Measurements from ENCODE around the gene SMARCD3. TPM values are rescaled to one million over a fixed set of nuclear protein-coding genes. Genes with fewer than 3 reads are reported as not detected.

The SMARCD3 gene
- total RNA-seq, 1 donor from 2014 or later: 50.7 TPM

GRCh38 chr7:151280388-151281019 lies 32.0 kb upstream of the SMARCD3 start:
- Mint-ChIP-seq H3K27me3 (ENCODE audit: low read depth) (peaks cover 31% of the 10 kb centered on the region), H3K27ac (ENCODE audit: unreplicated experiment) (no peak overlapping the region), H3K4me1 (peaks cover 10% of the 10 kb centered on the region), H3K4me3 (no peak overlapping the region), H3K36me3 (ENCODE audit: low read depth) (no peaks in the 10 kb centered on the region), H3K9me3 (peaks cover 4% of the 10 kb centered on the region)
- no peak for TF ChIP-seq CTCF (conservative IDR thresholded peaks at IDR 0.05)
- DNase-seq (ENCODE audit: low read depth, low spot score): no peak

GRCh38 chr7:151279868-151280267 lies 31.4 kb upstream of the SMARCD3 start:
- Mint-ChIP-seq H3K27me3 (ENCODE audit: low read depth) (peaks cover 26% of the 10 kb centered on the region), H3K27ac (ENCODE audit: unreplicated experiment) (no peak overlapping the region), H3K4me3 (no peak overlapping the region), H3K4me1 (peaks cover 15% of the 10 kb centered on the region), H3K9me3 (peaks cover 4% of the 10 kb centered on the region), H3K36me3 (ENCODE audit: low read depth) (no peaks in the 10 kb centered on the region)
- TF ChIP-seq CTCF (conservative IDR thresholded peaks at IDR 0.05): no peak
- no peak for DNase-seq (ENCODE audit: low read depth, low spot score)

- Mint-ChIP-seq H3K4me1 (peaks cover 18% of the 10 kb centered on the region), H3K4me3 (peak overlapping the region; percentile 42), H3K9me3 (peaks cover 4% of the 10 kb centered on the region), H3K27ac (ENCODE audit: unreplicated experiment) (no peak overlapping the region), H3K27me3 (ENCODE audit: low read depth) (peaks cover 22% of the 10 kb centered on the region), H3K36me3 (ENCODE audit: low read depth) (no peaks in the 10 kb centered on the region)
- TF ChIP-seq CTCF (conservative IDR thresholded peaks at IDR 0.05): no peak
- no peak for DNase-seq (ENCODE audit: low read depth, low spot score)
These were observed 30.5 kb upstream of the SMARCD3 start for GRCh38 chr7:151278949-151279348.

- Mint-ChIP-seq H3K9me3 (no peaks in the 10 kb centered on the region), H3K27me3 (ENCODE audit: low read depth) (peaks cover 15% of the 10 kb centered on the region)
These were observed 29.1 kb upstream of the SMARCD3 start for GRCh38 chr7:151277631-151278030.

GRCh38 chr7:151276666-151277590 lies 28.4 kb upstream of the SMARCD3 start:
- Mint-ChIP-seq H3K9me3 (no peaks in the 10 kb centered on the region), H3K4me3 (peak overlapping the region; percentile 73), H3K4me1 (peaks cover 18% of the 10 kb centered on the region), H3K27me3 (ENCODE audit: low read depth) (peaks cover 15% of the 10 kb centered on the region), H3K27ac (ENCODE audit: unreplicated experiment) (peak overlapping the region; percentile 35), H3K36me3 (ENCODE audit: low read depth) (no peaks in the 10 kb centered on the region)
- DNase-seq (ENCODE audit: low read depth, low spot score): peak; percentile 52
- TF ChIP-seq CTCF (conservative IDR thresholded peaks at IDR 0.05): no peak

More at GRCh38 chr7:151277631-151278030, 29.1 kb upstream of the SMARCD3 start:
- no peak overlapping the region for H3K27ac Mint-ChIP-seq (ENCODE audit: unreplicated experiment)
- DNase-seq (ENCODE audit: low read depth, low spot score): no peak
- peaks cover 18% of the 10 kb centered on the region for H3K4me1 Mint-ChIP-seq
- H3K36me3 Mint-ChIP-seq (ENCODE audit: low read depth): no peaks in the 10 kb centered on the region
- peak overlapping the region; percentile 73 for H3K4me3 Mint-ChIP-seq
- no peak for TF ChIP-seq CTCF (conservative IDR thresholded peaks at IDR 0.05)
